PC-9 (cell line): ENCODE measurements around the gene JSRP1. TPM values are rescaled to one million over a fixed set of nuclear protein-coding genes. Genes with fewer than 3 reads are reported as not detected.

Experiments
- BruUV-seq: library from RNA; stranded (reverse); fragments of 400-500 nt; replicated peaks from 2 replicates; lab custom pipeline; 2021; lab: Mats Ljungman, UMichigan
- CTCF ChIA-PET: fragments of 300-600 bp; sonication (Branson Sonifier 250); formaldehyde crosslinking; loops from one replicate; lab custom pipeline; 2022; ENCODE audit warnings: antibody characterized with exemption; lab: Charles Lee
- POLR2A ChIA-PET: fragments of 300-600 bp; sonication (Branson Sonifier 250); formaldehyde crosslinking; loops from one replicate; lab custom pipeline; 2022; ENCODE audit warnings: antibody characterized with exemption; ENCODE audit not compliant: unreplicated experiment; lab: Charles Lee
- DNase-seq, 2 experiments: peaks; one replicate each; pipeline versions ENCODE4 v3.0.0 to v3.0.0-alpha.2; 2015 to 2022; ENCODE audit warnings: mixed read lengths in 1 of 2
- H2AFZ ChIP-seq: fragments of 200-600 bp; sonication (generic); 2 replicates; pipeline ENCODE4 v1.8.1; 2017; ENCODE audit warnings: antibody characterized with exemption
- H3F3A ChIP-seq: fragments of 200-600 bp; sonication (generic); 2 replicates; pipeline ENCODE4 v1.8.1; 2017; ENCODE audit warnings: antibody characterized with exemption, mild to moderate bottlenecking, low read depth; ENCODE audit not compliant: insufficient read depth
- H3K27ac ChIP-seq: fragments of 200-600 bp; sonication (generic); 2 replicates; pipeline ENCODE4 v1.6.1; 2016; ENCODE audit warnings: mixed run types
- H3K27me3 ChIP-seq: fragments of 200-600 bp; sonication (generic); 2 replicates; pipeline ENCODE4 v1.6.1; 2016; ENCODE audit warnings: low read depth, mixed run types; ENCODE audit not compliant: insufficient read depth
- H3K36me3 ChIP-seq: fragments of 200-600 bp; sonication (generic); 2 replicates; pipeline ENCODE4 v1.6.1; 2016; ENCODE audit warnings: low read depth, mixed run types
- H3K4me1 ChIP-seq: fragments of 200-600 bp; sonication (generic); replicated peaks from 2 replicates; pipeline ENCODE4 v1.6.1; 2016; ENCODE audit warnings: mixed run types; ENCODE audit not compliant: insufficient read depth
- H3K4me2 ChIP-seq: fragments of 200-600 bp; sonication (generic); 2 replicates; pipeline ENCODE4 v1.6.1; 2017; ENCODE audit warnings: mixed run types
- H3K4me3 ChIP-seq: fragments of 200-600 bp; sonication (generic); 2 replicates; pipeline ENCODE4 v1.6.1; 2016; ENCODE audit warnings: mixed run types
- H3K79me2 ChIP-seq: fragments of 200-600 bp; sonication (generic); 2 replicates; pipeline ENCODE4 v1.6.1; 2017; ENCODE audit warnings: low read depth, mixed run types
- H3K9me2 ChIP-seq: fragments of 200-600 bp; sonication (generic); 2 replicates; pipeline ENCODE4 v1.8.1; 2017; ENCODE audit warnings: mild to moderate bottlenecking; ENCODE audit not compliant: insufficient read depth
- H3K9me3 ChIP-seq: fragments of 200-600 bp; sonication (generic); 2 replicates; pipeline ENCODE4 v1.8.1; 2016; ENCODE audit warnings: low read depth; ENCODE audit not compliant: insufficient read depth
- H4K20me1 ChIP-seq: fragments of 200-600 bp; sonication (generic); 2 replicates; pipeline ENCODE4 v1.8.1; 2017; ENCODE audit not compliant: insufficient read depth
- EZH2 ChIP-seq: fragments of 200-600 bp; sonication (generic); IDR thresholded peaks from 2 replicates; pipeline ENCODE4 v1.8.0; 2017; ENCODE audit warnings: antibody characterized with exemption, low read depth
- intact Hi-C: fragments of 100-400 bp; cut with micrococcal nuclease; formaldehyde crosslinking; loops from one replicate; pipeline ENCODE4 v1.10.0; 2022; ENCODE audit not compliant: unreplicated experiment
- total RNA-seq: library from RNA; stranded (reverse); gene quantifications from 2 replicates; pipeline ENCODE4 v1.2.3, GENCODE V29; 2021
- TF ChIP-seq, protein P1 (sequence below): fragments of 200-600 bp; sonication (generic); conservative IDR thresholded peaks from 2 replicates; pipeline ENCODE4 v1.6.1; 2017; ENCODE audit warnings: mixed run types, antibody characterized with exemption, mild to moderate bottlenecking, moderate library complexity

The JSRP1 gene
- total RNA-seq, 1 experiment from 2014 or later: 1.1 TPM

DNA sequence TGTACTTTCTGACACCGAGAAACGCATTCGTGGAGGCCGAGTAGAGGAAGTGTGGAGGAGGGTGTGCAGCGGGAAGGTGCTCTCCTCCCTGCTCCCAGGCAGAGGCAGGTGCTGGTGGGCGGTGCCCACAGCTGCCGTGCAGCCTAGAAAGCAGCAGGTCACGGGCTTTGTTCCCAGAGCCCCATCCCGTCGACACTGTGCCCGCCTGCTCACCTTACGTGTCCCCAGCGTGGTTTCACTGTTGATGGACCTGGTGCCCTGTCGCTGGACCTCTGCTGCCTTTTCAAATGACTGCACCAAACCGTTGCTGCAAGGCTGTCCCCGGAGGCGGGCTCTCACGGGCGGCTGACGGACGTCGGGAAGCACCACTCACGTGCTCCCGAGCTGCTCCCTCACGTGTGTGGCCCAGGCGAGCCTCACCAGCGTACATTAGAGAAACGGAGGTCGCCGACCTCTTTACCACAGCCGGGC is 40.9 kb downstream of the JSRP1 start:
- Histone ChIP-seq H3K9me2 (no peaks in the 10 kb centered on the region), H3K4me3 (no peak overlapping the region), H4K20me1 (no peaks in the 10 kb centered on the region), H3K4me1 (no peaks in the 10 kb centered on the region), H3K27ac (no peak overlapping the region), H3K27me3 (no peaks in the 10 kb centered on the region), H3F3A (no peaks in the 10 kb centered on the region), H2AFZ (no peak overlapping the region), H3K9me3 (no peaks in the 10 kb centered on the region), H3K36me3 (no peaks in the 10 kb centered on the region), H3K79me2 (no peaks in the 10 kb centered on the region), H3K4me2 (no peak overlapping the region)
- CTCF ChIA-PET: no interaction called here
- intact Hi-C loops: no loop called here
- no peak for TF ChIP-seq EZH2
- TF ChIP-seq, protein P1, sequence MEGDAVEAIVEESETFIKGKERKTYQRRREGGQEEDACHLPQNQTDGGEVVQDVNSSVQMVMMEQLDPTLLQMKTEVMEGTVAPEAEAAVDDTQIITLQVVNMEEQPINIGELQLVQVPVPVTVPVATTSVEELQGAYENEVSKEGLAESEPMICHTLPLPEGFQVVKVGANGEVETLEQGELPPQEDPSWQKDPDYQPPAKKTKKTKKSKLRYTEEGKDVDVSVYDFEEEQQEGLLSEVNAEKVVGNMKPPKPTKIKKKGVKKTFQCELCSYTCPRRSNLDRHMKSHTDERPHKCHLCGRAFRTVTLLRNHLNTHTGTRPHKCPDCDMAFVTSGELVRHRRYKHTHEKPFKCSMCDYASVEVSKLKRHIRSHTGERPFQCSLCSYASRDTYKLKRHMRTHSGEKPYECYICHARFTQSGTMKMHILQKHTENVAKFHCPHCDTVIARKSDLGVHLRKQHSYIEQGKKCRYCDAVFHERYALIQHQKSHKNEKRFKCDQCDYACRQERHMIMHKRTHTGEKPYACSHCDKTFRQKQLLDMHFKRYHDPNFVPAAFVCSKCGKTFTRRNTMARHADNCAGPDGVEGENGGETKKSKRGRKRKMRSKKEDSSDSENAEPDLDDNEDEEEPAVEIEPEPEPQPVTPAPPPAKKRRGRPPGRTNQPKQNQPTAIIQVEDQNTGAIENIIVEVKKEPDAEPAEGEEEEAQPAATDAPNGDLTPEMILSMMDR: no peak
- no TSS peak for BruUV-seq
- DNase-seq: no peak
- POLR2A ChIA-PET: no interaction called here

DNA sequence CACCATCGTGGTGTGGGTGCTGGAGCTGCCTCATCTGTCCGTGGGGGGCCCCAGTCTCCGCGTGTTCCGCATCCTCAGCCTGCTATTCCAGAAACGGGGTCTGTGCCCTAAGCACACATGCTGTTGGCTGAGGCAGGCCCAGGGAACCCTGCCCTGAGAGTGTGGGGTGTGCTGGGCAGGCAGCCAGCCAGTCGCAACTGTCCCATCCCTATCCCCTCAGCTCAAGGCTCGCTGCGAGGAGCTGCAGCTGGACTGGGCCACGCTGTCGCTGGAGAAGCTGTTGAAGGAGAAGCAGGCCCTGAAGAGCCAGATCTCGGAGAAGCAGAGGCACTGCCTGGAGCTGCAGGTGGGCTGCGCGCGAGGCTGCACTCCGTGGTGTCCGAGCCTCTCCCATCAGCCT is 42.0 kb downstream of the JSRP1 start:
- Histone ChIP-seq H3K4me1 (no peaks in the 10 kb centered on the region), H3K4me3 (no peak overlapping the region), H3K9me3 (no peaks in the 10 kb centered on the region), H3K4me2 (no peak overlapping the region), H3K27me3 (no peaks in the 10 kb centered on the region), H3K9me2 (no peaks in the 10 kb centered on the region), H3K36me3 (no peaks in the 10 kb centered on the region), H3K79me2 (no peaks in the 10 kb centered on the region), H3F3A (no peaks in the 10 kb centered on the region), H4K20me1 (no peaks in the 10 kb centered on the region), H2AFZ (no peak overlapping the region), H3K27ac (no peak overlapping the region)
- no peak for DNase-seq
- TF ChIP-seq, protein P1: no peak
- TF ChIP-seq EZH2: no peak
- intact Hi-C loops: no loop called here
- POLR2A ChIA-PET: no interaction called here
- no TSS peak for BruUV-seq
- CTCF ChIA-PET: no interaction called here

DNA sequence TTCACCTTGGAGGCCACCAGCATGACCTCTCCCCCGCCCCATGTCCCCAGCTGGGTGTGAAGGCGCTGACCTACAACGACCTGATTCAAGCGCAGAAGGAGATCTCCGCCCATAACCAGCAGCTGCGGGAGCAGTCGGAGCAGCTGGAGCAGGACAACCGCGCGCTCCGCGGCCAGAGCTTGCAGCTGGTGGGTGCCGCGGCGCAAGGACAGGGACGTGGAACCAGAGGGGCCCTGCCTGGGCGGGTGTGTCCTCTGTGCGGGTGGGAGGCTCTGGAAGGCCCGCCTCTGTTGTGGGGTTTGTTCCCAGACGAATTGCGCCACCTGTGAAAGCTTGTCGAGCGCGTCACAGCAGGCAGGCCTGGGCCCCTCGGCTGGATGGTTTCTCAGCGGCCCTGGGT is 42.4 kb downstream of the JSRP1 start:
- DNase-seq: no peak
- ChIA-PET CTCF (no interaction called here), POLR2A (interaction anchor here (0.7 kb wide), 1 partner anchor 687 kb away, joined by 3 read pairs; the partner anchor contains the start of gene ZNF57)
- no peaks in the 10 kb centered on the region for H3K27me3 ChIP-seq
- no peak overlapping the region for H3K4me3 ChIP-seq
- BruUV-seq: no TSS peak
- no peaks in the 10 kb centered on the region for H3K9me2 ChIP-seq
- H4K20me1 ChIP-seq: no peaks in the 10 kb centered on the region
- TF ChIP-seq EZH2: no peak
- TF ChIP-seq, protein P1: no peak
- H3K36me3 ChIP-seq: no peaks in the 10 kb centered on the region
- H3K4me1 ChIP-seq: no peaks in the 10 kb centered on the region
- no peak overlapping the region for H2AFZ ChIP-seq
- no peak overlapping the region for H3K4me2 ChIP-seq
- H3K27ac ChIP-seq: no peak overlapping the region
- H3K9me3 ChIP-seq: no peaks in the 10 kb centered on the region
- no peaks in the 10 kb centered on the region for H3K79me2 ChIP-seq
- no peaks in the 10 kb centered on the region for H3F3A ChIP-seq
- intact Hi-C loops: loop anchor here (2.0 kb wide), 1 partner anchor 57 kb away; no protein-coding TSS in a partner anchor
